Activated CD8-positive, alpha-beta T cell treated with anti-CD3 and anti-CD28 coated beads, Interleukin-2, amount 10 ng/mL, durations not matched to agents 7 days and 5 days (primary cell): ENCODE data around the gene DNLZ. TPM values are rescaled to one million over a fixed set of nuclear protein-coding genes. Genes with fewer than 3 reads are reported as not detected.
"Not testable (repeated sequence)": the region's sequence is repeated elsewhere in the genome, so short reads cannot be mapped to it uniquely, and the experiment has no call there.

Experiments used
- ATAC-seq: fragments of 150-1000 bp; cut with Tn5 transposase; one replicate; pipeline ENCODE4 v1.10.0; 2021; ENCODE audit warnings: moderate library complexity
- CTCF ChIA-PET: fragments of 350-600 bp; sonication (Branson Sonifier 250); formaldehyde crosslinking; loops from one replicate; lab custom pipeline; 2021; ENCODE audit warnings: antibody characterized with exemption; lab: Charles Lee
- POLR2A ChIA-PET: fragments of 350-600 bp; sonication (Branson Sonifier 250); formaldehyde crosslinking; loops from one replicate; lab custom pipeline; 2021; ENCODE audit warnings: antibody characterized with exemption; lab: Charles Lee
- DNase-seq: peaks from one replicate; pipeline ENCODE4 v3.0.0-alpha.2; 2020
- H3K27ac Mint-ChIP-seq: one replicate; pipeline ENCODE4 v1.8.0; 2021; ENCODE audit warnings: mild to moderate bottlenecking, mixed read lengths
- H3K27me3 Mint-ChIP-seq: one replicate; pipeline ENCODE4 v1.8.0; 2021; ENCODE audit warnings: low read depth, mixed read lengths
- H3K36me3 Mint-ChIP-seq: one replicate; pipeline ENCODE4 v1.8.0; 2021; ENCODE audit warnings: low read depth, mixed read lengths
- H3K4me1 Mint-ChIP-seq: one replicate; pipeline ENCODE4 v1.8.0; 2021; ENCODE audit warnings: low read depth, mixed read lengths
- H3K4me3 Mint-ChIP-seq: one replicate; pipeline ENCODE4 v1.8.0; 2021; ENCODE audit warnings: mild to moderate bottlenecking, mixed read lengths
- H3K9me3 Mint-ChIP-seq: one replicate; pipeline ENCODE4 v1.8.0; 2022; ENCODE audit warnings: mixed read lengths; ENCODE audit not compliant: insufficient read depth
- total RNA-seq, 2 experiments: library from RNA; stranded (reverse); gene quantifications; one replicate each; pipeline ENCODE4 v1.2.3, GENCODE V29; 2021

The DNLZ gene
- total RNA-seq, 2 experiments from 2014 or later: 20.4 to 21.6 TPM

DNA sequence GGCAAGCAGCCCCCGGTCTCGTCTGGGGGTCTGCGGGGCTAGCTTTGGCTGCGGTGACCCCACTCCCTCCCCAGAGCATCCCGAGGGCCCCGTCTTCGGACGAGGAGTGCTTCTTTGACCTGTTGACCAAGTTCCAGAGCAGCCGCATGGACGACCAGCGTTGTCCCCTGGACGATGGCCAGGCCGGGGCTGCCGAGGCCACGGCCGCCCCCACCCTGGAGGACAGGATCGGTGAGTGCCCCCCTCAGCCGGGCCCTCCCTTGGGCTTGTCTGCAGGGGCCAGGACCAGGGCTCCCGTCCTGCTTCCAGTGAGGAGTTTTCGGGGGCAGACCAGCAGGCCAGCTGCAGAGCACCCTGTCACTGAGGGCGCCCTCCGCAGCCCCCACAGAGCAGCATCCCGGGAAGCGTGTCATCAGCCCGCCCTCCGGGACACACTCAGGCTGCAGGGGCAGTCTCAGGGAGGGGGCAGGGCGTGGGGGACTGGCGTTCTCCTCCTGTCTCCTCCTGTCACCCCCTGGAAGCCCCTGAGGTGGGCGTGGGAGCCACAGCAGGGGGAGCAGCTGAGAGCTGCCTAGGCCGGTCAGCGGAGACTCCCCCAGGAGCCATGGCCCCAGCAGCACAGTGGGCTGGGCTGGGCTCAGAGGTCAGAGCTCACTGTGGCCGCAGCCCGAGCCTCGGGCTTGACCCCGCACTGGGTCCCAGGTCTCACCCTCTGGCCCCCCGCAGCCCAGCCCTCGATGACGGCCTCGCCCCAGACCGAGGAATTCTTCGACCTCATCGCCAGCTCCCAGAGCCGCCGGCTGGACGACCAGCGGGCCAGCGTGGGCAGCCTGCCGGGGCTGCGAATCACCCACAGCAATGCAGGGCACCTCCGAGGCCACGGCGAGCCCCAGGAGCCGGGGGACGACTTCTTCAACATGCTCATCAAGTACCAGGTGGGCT lies 7.7 kb downstream of the DNLZ start:
- POLR2A ChIA-PET: no interaction called here
- Mint-ChIP-seq H3K27me3 (no peaks in the 10 kb centered on the region), H3K4me3 (no peak overlapping the region), H3K27ac (no peak overlapping the region), H3K4me1 (no peaks in the 10 kb centered on the region), H3K9me3 (no peaks in the 10 kb centered on the region), H3K36me3 (no peaks in the 10 kb centered on the region)
- DNase-seq (no peak), ATAC-seq (no peak)
- CTCF ChIA-PET: no interaction called here

DNA sequence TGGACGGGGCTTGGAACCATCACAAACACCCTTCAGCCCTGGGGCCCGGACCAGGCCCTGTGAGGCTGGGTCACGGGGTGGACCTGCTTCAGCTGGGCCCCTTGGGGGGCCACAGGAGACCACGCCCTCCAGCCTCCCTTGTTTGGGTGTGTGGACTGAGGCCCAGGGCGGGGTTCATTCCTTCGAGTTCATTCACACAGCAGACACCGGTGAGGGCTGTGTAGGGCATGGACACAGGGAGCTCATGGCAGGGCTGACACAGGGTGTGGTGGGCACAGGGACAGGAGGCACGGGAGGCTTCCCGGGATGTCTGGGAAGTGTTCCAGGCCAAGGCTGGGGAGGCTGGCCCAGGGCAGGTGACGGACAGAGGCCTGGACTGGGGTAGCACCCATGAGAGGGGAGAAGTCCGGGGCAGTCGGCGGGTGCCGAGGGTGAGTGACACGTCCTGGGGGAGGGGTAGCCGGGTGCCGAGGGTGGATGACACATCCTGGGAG lies 8.9 kb downstream of the DNLZ start:
- H3K36me3 Mint-ChIP-seq: no peaks in the 10 kb centered on the region
- no peaks in the 10 kb centered on the region for H3K4me1 Mint-ChIP-seq
- H3K27me3 Mint-ChIP-seq: no peaks in the 10 kb centered on the region
- ATAC-seq (no peak), DNase-seq (no peak)
- H3K9me3 Mint-ChIP-seq: no peaks in the 10 kb centered on the region
- ChIA-PET CTCF (no interaction called here), POLR2A (interaction anchor here (1.6 kb wide), 1 partner anchor 9 kb away, joined by 4 read pairs; the partner anchor contains the start of gene DNLZ)
- H3K27ac Mint-ChIP-seq: no peak overlapping the region
- no peak overlapping the region for H3K4me3 Mint-ChIP-seq

GRCh38 chr9:136353757-136354488 lies 9.6 kb downstream of the DNLZ start:
- H3K27ac Mint-ChIP-seq: no peak overlapping the region

GRCh38 chr9:136353088-136353487 lies 10.5 kb downstream of the DNLZ start:
- ATAC-seq (no peak), DNase-seq (no peak)
- Mint-ChIP-seq H3K36me3 (no peaks in the 10 kb centered on the region), H3K9me3 (no peaks in the 10 kb centered on the region), H3K27me3 (no peaks in the 10 kb centered on the region), H3K27ac (no peak overlapping the region), H3K4me3 (no peak overlapping the region), H3K4me1 (no peaks in the 10 kb centered on the region)
- ChIA-PET POLR2A (no interaction called here), CTCF (no interaction called here)

More at GRCh38 chr9:136353757-136354488, 9.6 kb downstream of the DNLZ start:
- CTCF ChIA-PET: no interaction called here
- POLR2A ChIA-PET: interaction anchor here (1.6 kb wide), 1 partner anchor 9 kb away, joined by 4 read pairs; the partner anchor contains the start of gene DNLZ
- DNase-seq (no peak), ATAC-seq (no peak)
- Mint-ChIP-seq H3K36me3 (no peaks in the 10 kb centered on the region), H3K9me3 (no peaks in the 10 kb centered on the region), H3K27me3 (no peaks in the 10 kb centered on the region), H3K4me1 (no peaks in the 10 kb centered on the region), H3K4me3 (no peak overlapping the region)

DNA sequence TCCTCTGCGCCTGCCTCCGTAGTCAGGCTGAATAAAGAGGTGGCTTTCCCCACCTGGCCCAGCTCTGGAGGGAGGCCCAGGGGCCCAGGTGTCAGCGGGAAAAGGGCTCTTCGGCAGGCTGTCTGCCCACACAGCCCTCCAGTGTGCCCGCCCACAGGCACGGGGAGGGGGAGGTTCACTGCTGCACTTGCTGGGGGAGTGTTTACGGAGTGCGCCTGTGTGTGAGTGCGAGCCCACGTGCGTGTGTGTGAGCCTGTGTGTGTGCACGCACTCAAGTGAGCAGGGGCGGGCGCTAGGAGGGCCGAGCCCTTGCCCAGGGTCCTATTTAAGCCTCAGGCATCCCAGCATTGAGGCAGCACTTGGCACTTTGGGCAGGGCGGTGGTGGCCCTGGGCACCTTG lies 10.9 kb downstream of the DNLZ start:
- ChIA-PET CTCF (no interaction called here), POLR2A (no interaction called here)
- Mint-ChIP-seq H3K36me3 (no peaks in the 10 kb centered on the region), H3K27ac (no peak overlapping the region), H3K4me3 (no peak overlapping the region), H3K27me3 (no peaks in the 10 kb centered on the region), H3K9me3 (no peaks in the 10 kb centered on the region), H3K4me1 (no peaks in the 10 kb centered on the region)
- DNase-seq: no peak
- ATAC-seq: no peak

- H3K27ac Mint-ChIP-seq, DNase-seq, H3K4me1 Mint-ChIP-seq, POLR2A ChIA-PET, H3K4me3 Mint-ChIP-seq, ATAC-seq, CTCF ChIA-PET, H3K27me3 Mint-ChIP-seq, H3K9me3 Mint-ChIP-seq, H3K36me3 Mint-ChIP-seq: not testable (repeated sequence)
Measured at GRCh38 chr9:136351868-136352267, 11.7 kb downstream of the DNLZ start.

DNA sequence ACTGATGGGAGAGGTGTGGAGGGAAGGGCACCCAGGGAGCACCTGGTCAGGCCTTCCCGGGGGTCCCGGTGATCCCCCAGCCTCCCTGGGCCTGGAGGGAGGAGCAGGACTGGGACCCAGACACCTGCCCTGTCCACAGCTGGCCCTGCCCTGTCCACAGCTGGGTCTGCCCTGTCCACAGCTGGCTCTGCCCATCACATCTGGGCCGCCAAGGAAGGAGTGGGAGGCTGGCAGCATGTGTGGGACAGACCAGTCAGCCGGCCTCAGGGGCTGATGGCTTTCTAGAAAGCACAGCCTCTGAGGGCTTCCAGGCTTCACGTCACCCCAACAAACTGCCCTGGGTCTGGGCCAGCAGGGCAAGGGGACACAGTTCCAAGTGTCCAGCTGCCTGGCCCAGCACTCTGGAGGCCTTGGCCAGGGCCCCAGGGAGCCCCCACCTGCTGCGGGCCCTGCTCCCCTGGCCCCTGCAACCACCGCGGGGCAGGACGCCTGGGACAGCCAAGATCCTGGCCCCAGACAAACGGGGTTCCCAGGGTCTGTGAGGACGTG lies 12.2 kb downstream of the DNLZ start:
- H3K4me1 Mint-ChIP-seq: no peaks in the 10 kb centered on the region
- DNase-seq: no peak
- no peak overlapping the region for H3K27ac Mint-ChIP-seq
- no peaks in the 10 kb centered on the region for H3K9me3 Mint-ChIP-seq
- ChIA-PET CTCF (no interaction called here), POLR2A (no interaction called here)
- H3K36me3 Mint-ChIP-seq: no peaks in the 10 kb centered on the region
- ATAC-seq: no peak
- no peaks in the 10 kb centered on the region for H3K27me3 Mint-ChIP-seq
- H3K4me3 Mint-ChIP-seq: no peak overlapping the region

DNA sequence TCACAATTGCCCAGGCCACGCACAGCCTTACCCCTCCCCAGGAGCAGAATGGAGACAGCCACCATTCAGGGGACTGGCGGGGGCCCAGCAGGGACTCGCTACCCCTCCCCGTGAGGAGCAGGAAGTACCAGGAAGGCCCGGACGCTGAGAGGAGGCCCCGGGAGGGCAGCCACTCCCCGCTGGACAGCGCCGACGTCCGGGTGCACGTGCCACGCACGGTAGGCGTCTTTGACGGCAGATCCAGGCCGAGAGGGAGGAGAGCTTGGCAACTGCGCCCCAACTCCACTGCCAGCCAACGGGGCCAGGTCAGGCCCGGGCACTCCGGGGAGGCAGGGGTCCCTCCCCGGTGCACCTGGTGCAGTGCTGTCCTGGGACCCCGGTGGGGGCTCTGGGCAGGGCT lies 14.0 kb downstream of the DNLZ start:
- H3K36me3 Mint-ChIP-seq: no peaks in the 10 kb centered on the region
- H3K27me3 Mint-ChIP-seq: no peaks in the 10 kb centered on the region
- H3K4me3 Mint-ChIP-seq: no peak overlapping the region
- H3K4me1 Mint-ChIP-seq: no peaks in the 10 kb centered on the region
- no peaks in the 10 kb centered on the region for H3K9me3 Mint-ChIP-seq
- no peak for ATAC-seq
- no peak for DNase-seq
- CTCF ChIA-PET: no interaction called here
- no peak overlapping the region for H3K27ac Mint-ChIP-seq
- POLR2A ChIA-PET: no interaction called here

DNA sequence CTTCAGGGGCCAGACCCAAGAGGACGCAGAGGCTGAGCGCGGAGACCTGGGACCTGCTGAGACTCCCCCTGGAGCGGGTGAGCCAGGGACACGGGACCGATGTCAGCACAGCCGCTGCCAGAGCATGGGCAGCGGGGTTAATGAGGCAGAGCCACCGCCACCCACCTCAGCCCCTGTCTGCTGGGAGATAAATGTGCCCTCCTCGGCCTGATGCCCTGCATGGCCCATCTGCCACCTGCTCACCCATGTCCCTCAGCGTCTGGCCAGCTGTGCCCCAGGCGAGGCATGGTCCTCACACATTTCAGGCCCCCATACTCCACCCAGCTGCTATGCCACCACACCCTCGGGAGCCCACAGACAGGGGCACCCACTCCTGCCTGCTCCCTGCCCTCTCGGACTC lies 14.9 kb downstream of the DNLZ start:
- Mint-ChIP-seq H3K9me3 (no peaks in the 10 kb centered on the region), H3K36me3 (no peaks in the 10 kb centered on the region), H3K27ac (no peak overlapping the region), H3K4me1 (no peaks in the 10 kb centered on the region), H3K27me3 (no peaks in the 10 kb centered on the region), H3K4me3 (no peak overlapping the region)
- no peak for DNase-seq
- ChIA-PET CTCF (no interaction called here), POLR2A (no interaction called here)
- ATAC-seq: no peak

GRCh38 chr9:136347472-136348256 lies 15.9 kb downstream of the DNLZ start:
- H3K9me3 Mint-ChIP-seq: no peaks in the 10 kb centered on the region
- ATAC-seq: no peak
- H3K27me3 Mint-ChIP-seq: no peaks in the 10 kb centered on the region
- H3K27ac Mint-ChIP-seq: no peak overlapping the region
- no peak overlapping the region for H3K4me3 Mint-ChIP-seq
- no peaks in the 10 kb centered on the region for H3K4me1 Mint-ChIP-seq
- no peaks in the 10 kb centered on the region for H3K36me3 Mint-ChIP-seq
- CTCF ChIA-PET: no interaction called here
- no peak for DNase-seq
- POLR2A ChIA-PET: no interaction called here

DNA sequence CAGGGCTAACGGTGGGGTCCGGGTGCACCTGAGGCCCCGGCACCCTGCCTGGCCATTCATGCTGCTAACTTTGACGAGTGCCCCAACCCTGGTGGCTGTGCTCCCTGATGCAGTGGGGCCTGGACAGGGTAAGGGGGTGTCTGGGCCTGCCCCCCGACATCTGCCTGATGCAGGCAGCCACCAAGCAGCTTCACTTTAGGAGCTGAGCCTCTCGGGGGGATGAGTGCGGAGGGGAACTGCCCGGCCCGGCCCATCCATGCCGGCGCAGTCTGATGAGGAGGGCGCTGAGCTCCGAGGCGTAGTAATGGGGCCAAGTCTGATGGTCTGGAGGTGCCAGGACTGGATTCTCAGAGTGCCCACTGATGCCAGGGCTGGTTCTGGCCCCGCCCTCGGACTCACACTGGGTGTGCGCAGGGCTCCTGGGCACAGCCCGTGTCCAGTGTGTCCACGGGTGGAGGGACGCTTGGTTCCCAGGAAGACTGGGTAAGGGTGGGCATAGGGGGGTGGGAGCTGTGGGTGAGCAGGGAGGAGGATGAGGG lies 16.5 kb downstream of the DNLZ start:
- no peak overlapping the region for H3K4me3 Mint-ChIP-seq

More for the DNA sequence above, 16.5 kb downstream of the DNLZ start:
- H3K9me3 Mint-ChIP-seq: no peaks in the 10 kb centered on the region
- DNase-seq: no peak
- H3K4me1 Mint-ChIP-seq: no peaks in the 10 kb centered on the region
- H3K27me3 Mint-ChIP-seq: no peaks in the 10 kb centered on the region
- H3K27ac Mint-ChIP-seq: no peak overlapping the region
- POLR2A ChIA-PET: no interaction called here
- no peak for ATAC-seq
- CTCF ChIA-PET: no interaction called here
- no peaks in the 10 kb centered on the region for H3K36me3 Mint-ChIP-seq
